ENCODE data around the gene DRD2.

DNA sequence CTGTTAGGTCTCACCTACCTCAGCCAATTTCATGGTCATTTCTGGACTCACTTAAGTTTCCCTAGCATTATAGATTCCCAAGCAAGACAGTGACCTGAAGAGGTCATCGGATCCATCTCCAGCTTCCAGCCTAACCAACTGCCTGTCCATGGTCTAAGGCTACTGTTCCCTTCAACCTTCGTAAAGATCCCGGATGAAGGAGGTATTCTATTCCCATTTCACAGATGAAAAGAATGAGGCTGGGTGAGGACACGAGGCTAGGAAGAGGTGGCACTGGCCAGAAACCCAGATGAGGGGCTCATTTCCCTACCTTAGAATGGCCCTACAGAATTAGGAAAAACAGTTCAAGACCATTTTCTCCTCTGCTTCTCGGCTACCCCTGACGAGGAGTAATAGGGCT, 31.3 kb upstream of the DRD2 start:
- TF ChIP-seq WT1 (tag by site-specific recombination; IDR thresholded peaks at IDR 0.05) (no peak), ZNF146 (tag by site-specific recombination; IDR thresholded peaks at IDR 0.05) (no peak), ZFP3 (tag by site-specific recombination; IDR thresholded peaks at IDR 0.05; ENCODE audit: low read depth) (no peak), SETDB1 (IDR thresholded peaks at IDR 0.05; ENCODE audit: insufficient read length, low read length) (no peak), KLF1 (tag by site-specific recombination; IDR thresholded peaks at IDR 0.05) (no peak), OSR2 (tag by site-specific recombination; IDR thresholded peaks at IDR 0.05) (no peak)
- TF ChIP-seq, protein P1, sequence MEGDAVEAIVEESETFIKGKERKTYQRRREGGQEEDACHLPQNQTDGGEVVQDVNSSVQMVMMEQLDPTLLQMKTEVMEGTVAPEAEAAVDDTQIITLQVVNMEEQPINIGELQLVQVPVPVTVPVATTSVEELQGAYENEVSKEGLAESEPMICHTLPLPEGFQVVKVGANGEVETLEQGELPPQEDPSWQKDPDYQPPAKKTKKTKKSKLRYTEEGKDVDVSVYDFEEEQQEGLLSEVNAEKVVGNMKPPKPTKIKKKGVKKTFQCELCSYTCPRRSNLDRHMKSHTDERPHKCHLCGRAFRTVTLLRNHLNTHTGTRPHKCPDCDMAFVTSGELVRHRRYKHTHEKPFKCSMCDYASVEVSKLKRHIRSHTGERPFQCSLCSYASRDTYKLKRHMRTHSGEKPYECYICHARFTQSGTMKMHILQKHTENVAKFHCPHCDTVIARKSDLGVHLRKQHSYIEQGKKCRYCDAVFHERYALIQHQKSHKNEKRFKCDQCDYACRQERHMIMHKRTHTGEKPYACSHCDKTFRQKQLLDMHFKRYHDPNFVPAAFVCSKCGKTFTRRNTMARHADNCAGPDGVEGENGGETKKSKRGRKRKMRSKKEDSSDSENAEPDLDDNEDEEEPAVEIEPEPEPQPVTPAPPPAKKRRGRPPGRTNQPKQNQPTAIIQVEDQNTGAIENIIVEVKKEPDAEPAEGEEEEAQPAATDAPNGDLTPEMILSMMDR (tag by site-specific recombination; IDR thresholded peaks at IDR 0.05), result no peak
- TF ChIP-seq, protein P2, sequence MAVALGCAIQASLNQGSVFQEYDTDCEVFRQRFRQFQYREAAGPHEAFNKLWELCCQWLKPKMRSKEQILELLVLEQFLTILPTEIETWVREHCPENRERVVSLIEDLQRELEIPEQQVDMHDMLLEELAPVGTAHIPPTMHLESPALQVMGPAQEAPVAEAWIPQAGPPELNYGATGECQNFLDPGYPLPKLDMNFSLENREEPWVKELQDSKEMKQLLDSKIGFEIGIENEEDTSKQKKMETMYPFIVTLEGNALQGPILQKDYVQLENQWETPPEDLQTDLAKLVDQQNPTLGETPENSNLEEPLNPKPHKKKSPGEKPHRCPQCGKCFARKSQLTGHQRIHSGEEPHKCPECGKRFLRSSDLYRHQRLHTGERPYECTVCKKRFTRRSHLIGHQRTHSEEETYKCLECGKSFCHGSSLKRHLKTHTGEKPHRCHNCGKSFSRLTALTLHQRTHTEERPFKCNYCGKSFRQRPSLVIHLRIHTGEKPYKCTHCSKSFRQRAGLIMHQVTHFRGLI (tag by site-specific recombination; IDR thresholded peaks at IDR 0.05), result no peak
- TF ChIP-seq, protein P3, sequence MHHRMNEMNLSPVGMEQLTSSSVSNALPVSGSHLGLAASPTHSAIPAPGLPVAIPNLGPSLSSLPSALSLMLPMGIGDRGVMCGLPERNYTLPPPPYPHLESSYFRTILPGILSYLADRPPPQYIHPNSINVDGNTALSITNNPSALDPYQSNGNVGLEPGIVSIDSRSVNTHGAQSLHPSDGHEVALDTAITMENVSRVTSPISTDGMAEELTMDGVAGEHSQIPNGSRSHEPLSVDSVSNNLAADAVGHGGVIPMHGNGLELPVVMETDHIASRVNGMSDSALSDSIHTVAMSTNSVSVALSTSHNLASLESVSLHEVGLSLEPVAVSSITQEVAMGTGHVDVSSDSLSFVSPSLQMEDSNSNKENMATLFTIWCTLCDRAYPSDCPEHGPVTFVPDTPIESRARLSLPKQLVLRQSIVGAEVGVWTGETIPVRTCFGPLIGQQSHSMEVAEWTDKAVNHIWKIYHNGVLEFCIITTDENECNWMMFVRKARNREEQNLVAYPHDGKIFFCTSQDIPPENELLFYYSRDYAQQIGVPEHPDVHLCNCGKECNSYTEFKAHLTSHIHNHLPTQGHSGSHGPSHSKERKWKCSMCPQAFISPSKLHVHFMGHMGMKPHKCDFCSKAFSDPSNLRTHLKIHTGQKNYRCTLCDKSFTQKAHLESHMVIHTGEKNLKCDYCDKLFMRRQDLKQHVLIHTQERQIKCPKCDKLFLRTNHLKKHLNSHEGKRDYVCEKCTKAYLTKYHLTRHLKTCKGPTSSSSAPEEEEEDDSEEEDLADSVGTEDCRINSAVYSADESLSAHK (tag by site-specific recombination; IDR thresholded peaks at IDR 0.05), result no peak
- TF ChIP-seq, protein P4, sequence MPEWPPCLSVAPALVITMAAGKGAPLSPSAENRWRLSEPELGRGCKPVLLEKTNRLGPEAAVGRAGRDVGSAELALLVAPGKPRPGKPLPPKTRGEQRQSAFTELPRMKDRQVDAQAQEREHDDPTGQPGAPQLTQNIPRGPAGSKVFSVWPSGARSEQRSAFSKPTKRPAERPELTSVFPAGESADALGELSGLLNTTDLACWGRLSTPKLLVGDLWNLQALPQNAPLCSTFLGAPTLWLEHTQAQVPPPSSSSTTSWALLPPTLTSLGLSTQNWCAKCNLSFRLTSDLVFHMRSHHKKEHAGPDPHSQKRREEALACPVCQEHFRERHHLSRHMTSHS (tag by site-specific recombination; IDR thresholded peaks at IDR 0.05), result no peak

Data from HEK293 (cell line).